ENCODE measurements around the gene SLC47A1. TPM values are rescaled to one million over a fixed set of nuclear protein-coding genes. Genes with fewer than 3 reads are reported as not detected.
"Not testable (repeated sequence)": the region's sequence is repeated elsewhere in the genome, so short reads cannot be mapped to it uniquely, and the experiment has no call there.

SLC47A1 gene
- total and polyA plus RNA-seq, 2 donors: 0.53 to 1.6 TPM

DNA sequence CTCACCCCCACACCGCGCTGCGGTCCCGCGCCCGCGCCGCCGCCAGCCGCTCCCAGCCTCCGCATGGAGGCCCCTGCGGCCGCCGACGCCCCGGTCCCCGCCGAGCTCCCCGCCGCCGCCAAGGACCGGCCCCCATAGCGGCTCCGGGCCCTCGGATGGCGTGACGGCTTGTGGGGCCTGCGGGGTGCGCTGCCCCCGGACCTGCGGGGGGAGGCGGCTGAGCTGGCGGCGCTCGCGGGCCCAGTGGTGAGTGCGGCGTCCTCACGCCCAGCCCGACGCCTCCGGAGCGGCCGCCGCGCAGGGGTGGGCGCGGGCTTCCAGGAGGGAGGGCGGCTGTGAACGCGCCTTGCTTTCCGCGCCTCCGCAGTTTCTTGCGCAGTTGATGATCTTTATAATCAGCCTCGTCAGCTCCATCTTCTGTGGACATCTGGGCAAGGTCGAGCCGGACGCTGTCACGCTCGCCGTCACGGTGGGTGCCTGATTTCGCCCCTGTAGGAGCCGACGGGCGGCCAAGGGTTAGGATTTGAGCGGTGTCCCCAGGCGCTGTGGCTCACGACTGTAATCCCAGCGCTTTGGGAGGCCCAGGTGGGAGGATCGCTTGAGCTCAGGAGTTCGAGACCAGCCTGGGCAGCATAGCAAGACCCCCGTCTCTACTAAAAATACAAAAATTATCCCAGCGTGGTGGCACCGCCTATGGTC, 46.4 kb downstream of the SLC47A1 start:
- Histone ChIP-seq H3K27ac (ENCODE audit: low read depth) (peak overlapping the region; percentile 43), H3K36me3 (ENCODE audit: insufficient read depth) (no peaks in the 10 kb centered on the region), H3K4me1 (ENCODE audit: insufficient read depth) (peaks cover 2% of the 10 kb centered on the region), H3K4me3 (ENCODE audit: low read depth, low read length) (peak overlapping the region; percentile 53)
- WGBS: 8% methylated on average over 76 of the region's 76 CpGs
- no peak for DNase-seq (ENCODE audit: extremely low spot score)

DNA sequence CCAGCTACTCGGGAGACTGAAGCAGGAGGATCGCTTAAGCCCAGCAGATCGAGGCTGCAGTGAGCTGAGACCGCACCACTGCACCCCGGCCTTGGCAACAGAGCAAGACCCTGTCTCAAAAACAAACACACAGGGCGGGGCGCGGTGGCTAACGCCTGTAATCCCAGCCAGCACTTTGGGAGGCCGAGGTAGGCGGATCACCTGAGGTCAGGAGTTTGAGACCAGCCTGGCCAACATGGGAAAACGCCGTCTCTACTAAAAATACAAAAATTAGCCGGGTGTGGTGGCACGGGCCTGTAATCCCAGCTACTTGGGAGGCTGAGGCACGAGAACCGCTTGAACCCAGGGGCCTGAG, 46.9 kb downstream of the SLC47A1 start:
- H3K27ac ChIP-seq (ENCODE audit: low read depth); H3K4me3 ChIP-seq (ENCODE audit: low read depth, low read length): not testable (repeated sequence)

GRCh38 chr17:19582152-19582551, 48.5 kb downstream of the SLC47A1 start:
- 97% methylated on average over 13 of the region's 13 CpGs for WGBS
- DNase-seq (ENCODE audit: extremely low spot score); H3K27ac ChIP-seq (ENCODE audit: low read depth); H3K4me3 ChIP-seq (ENCODE audit: low read depth, low read length); H3K4me1 ChIP-seq (ENCODE audit: insufficient read depth); H3K36me3 ChIP-seq (ENCODE audit: insufficient read depth): not testable (repeated sequence)

More for the DNA sequence above, 46.9 kb downstream of the SLC47A1 start:
- WGBS: 95% methylated on average over 17 of the region's 17 CpGs
- not testable (repeated sequence) for H3K4me1 ChIP-seq (ENCODE audit: insufficient read depth); DNase-seq (ENCODE audit: extremely low spot score); H3K36me3 ChIP-seq (ENCODE audit: insufficient read depth)

DNA sequence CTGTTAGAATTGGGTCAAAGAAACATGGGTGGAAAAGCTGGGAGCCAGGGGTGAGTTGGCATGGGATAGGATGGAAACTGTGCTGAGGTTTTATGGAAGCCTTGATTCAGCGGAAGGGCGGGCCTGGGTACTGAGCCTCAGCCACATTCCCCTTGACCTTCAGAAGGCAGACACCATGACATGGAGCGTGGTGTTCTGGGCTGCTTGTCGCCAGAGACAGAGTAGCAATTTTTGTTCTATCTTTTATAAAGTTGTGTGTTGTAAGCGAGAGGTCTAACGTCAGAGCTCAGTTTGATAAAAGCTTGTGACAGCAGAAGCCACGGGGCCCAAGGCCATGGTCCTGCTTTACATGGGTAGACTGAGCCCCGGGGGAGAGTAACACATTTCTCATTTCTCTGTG, 50.2 kb downstream of the SLC47A1 start:
- Histone ChIP-seq H3K4me3 (ENCODE audit: low read depth, low read length) (no peak overlapping the region), H3K27ac (ENCODE audit: low read depth) (no peak overlapping the region), H3K4me1 (ENCODE audit: insufficient read depth) (peaks cover 2% of the 10 kb centered on the region), H3K36me3 (ENCODE audit: insufficient read depth) (no peaks in the 10 kb centered on the region)
- 91% methylated on average over 8 of the region's 8 CpGs for WGBS
- no peak for DNase-seq (ENCODE audit: extremely low spot score)

DNA sequence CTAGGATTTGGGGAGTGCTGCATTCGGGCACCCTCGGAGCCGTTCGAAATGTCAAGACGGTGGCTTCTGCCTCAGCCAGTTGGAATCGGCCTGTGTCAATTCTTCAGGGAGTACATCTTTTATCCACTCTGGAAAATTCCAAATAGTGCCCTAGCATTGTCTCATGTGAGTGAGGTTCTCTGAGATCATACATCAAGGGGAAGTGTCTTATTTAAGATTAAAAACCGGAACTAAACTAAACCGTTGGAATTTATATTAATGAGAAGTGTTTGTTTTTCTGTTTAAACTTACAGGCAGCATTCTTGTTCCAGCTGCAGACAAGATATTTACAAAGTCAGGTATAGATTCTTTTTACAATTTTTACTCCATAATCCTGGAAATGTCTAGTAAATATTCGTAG, 56.8 kb downstream of the SLC47A1 start:
- no peaks in the 10 kb centered on the region for H3K36me3 ChIP-seq (ENCODE audit: insufficient read depth)
- DNase-seq (ENCODE audit: extremely low spot score): no peak
- no peak overlapping the region for H3K27ac ChIP-seq (ENCODE audit: low read depth)
- no peaks in the 10 kb centered on the region for H3K4me1 ChIP-seq (ENCODE audit: insufficient read depth)
- no peak overlapping the region for H3K4me3 ChIP-seq (ENCODE audit: low read depth, low read length)
- WGBS: 78% methylated on average over 9 of the region's 9 CpGs

GRCh38 chr17:19590912-19591551, 57.4 kb downstream of the SLC47A1 start:
- Histone ChIP-seq H3K36me3 (ENCODE audit: insufficient read depth) (no peaks in the 10 kb centered on the region), H3K4me3 (ENCODE audit: low read depth, low read length) (no peak overlapping the region), H3K27ac (ENCODE audit: low read depth) (no peak overlapping the region), H3K4me1 (ENCODE audit: insufficient read depth) (no peaks in the 10 kb centered on the region)
- no peak for DNase-seq (ENCODE audit: extremely low spot score)
- whole genome bisulfite sequencing: 88% methylated on average over 8 of the region's 8 CpGs

- WGBS: 70% methylated on average over 4 of the region's 4 CpGs
- Histone ChIP-seq H3K4me1 (ENCODE audit: insufficient read depth) (no peaks in the 10 kb centered on the region), H3K27ac (ENCODE audit: low read depth) (no peak overlapping the region), H3K4me3 (ENCODE audit: low read depth, low read length) (no peak overlapping the region), H3K36me3 (ENCODE audit: insufficient read depth) (no peaks in the 10 kb centered on the region)
- no peak for DNase-seq (ENCODE audit: extremely low spot score)
Observed at GRCh38 chr17:19592316-19592715, 58.7 kb downstream of the SLC47A1 start.

GRCh38 chr17:19596869-19597268, 63.2 kb downstream of the SLC47A1 start:
- no peak overlapping the region for H3K4me3 ChIP-seq (ENCODE audit: low read depth, low read length)
- WGBS: 79% methylated on average over 5 of the region's 5 CpGs
- H3K36me3 ChIP-seq (ENCODE audit: insufficient read depth): peaks cover 1% of the 10 kb centered on the region
- H3K4me1 ChIP-seq (ENCODE audit: insufficient read depth): no peaks in the 10 kb centered on the region
- no peak for DNase-seq (ENCODE audit: extremely low spot score)
- H3K27ac ChIP-seq (ENCODE audit: low read depth): no peak overlapping the region

DNA sequence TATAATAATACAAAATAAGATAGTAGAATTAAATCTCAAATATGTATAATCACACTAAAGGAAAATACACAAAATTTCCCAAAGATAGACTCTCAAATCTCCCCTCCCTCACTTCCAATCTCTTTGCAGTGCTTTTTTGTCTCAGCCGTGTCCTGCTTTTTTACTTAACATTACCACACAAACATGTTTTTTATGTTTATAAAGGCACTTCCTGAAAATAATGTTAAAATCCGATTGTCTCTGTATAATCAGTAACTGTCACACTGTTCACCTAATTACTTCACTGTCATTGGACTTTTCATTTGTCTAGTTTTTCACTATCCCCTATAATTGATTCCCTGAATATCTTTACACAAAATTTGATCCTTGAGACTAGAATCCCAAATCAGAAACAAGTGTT, 76.7 kb downstream of the SLC47A1 start:
- DNase-seq (ENCODE audit: extremely low spot score): no peak
- 56% methylated on average over 2 of the region's 2 CpGs for WGBS
- no peaks in the 10 kb centered on the region for H3K36me3 ChIP-seq (ENCODE audit: insufficient read depth)

GRCh38 chr17:19610879-19611278, 77.2 kb downstream of the SLC47A1 start:
- Histone ChIP-seq H3K4me1 (ENCODE audit: insufficient read depth) (no peaks in the 10 kb centered on the region), H3K4me3 (ENCODE audit: low read depth, low read length) (no peak overlapping the region), H3K27ac (ENCODE audit: low read depth) (no peak overlapping the region), H3K36me3 (ENCODE audit: insufficient read depth) (no peaks in the 10 kb centered on the region)
- 87% methylated on average over 5 of the region's 5 CpGs for WGBS
- DNase-seq (ENCODE audit: extremely low spot score): no peak

More for the DNA sequence above, 76.7 kb downstream of the SLC47A1 start:
- Histone ChIP-seq H3K4me1 (ENCODE audit: insufficient read depth) (no peaks in the 10 kb centered on the region), H3K27ac (ENCODE audit: low read depth) (no peak overlapping the region), H3K4me3 (ENCODE audit: low read depth, low read length) (no peak overlapping the region)

DNA sequence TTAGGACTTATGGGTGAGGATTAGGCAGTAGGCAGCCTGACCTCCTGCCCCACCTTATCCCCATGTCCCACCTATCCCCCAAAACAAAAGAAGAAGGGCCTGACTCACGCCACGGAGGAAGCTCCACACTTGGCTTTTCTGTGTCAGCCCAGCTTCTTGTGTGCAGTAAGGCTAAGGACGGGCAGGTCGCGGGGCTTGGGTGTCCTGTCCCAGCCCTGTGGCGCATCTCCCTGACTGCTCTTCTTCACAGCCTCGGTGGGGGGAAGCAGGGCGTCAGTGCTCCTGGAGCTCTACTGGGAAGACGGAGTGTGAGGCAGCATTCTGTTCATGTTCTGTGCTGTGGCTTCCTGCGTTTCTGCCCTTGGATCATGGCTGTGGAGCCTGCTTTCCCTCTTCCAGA, 80.3 kb downstream of the SLC47A1 start:
- H3K4me1 ChIP-seq (ENCODE audit: insufficient read depth): no peaks in the 10 kb centered on the region
- WGBS: 83% methylated on average over 10 of the region's 10 CpGs
- no peak overlapping the region for H3K4me3 ChIP-seq (ENCODE audit: low read depth, low read length)
- no peaks in the 10 kb centered on the region for H3K36me3 ChIP-seq (ENCODE audit: insufficient read depth)
- DNase-seq (ENCODE audit: extremely low spot score): no peak
- H3K27ac ChIP-seq (ENCODE audit: low read depth): no peak overlapping the region

GRCh38 chr17:19614900-19615299, 81.2 kb downstream of the SLC47A1 start:
- Histone ChIP-seq H3K4me1 (ENCODE audit: insufficient read depth) (no peaks in the 10 kb centered on the region), H3K4me3 (ENCODE audit: low read depth, low read length) (no peak overlapping the region), H3K36me3 (ENCODE audit: insufficient read depth) (no peaks in the 10 kb centered on the region), H3K27ac (ENCODE audit: low read depth) (no peak overlapping the region)
- DNase-seq (ENCODE audit: extremely low spot score): no peak
- WGBS: 91% methylated on average over 4 of the region's 4 CpGs

- no peak for DNase-seq (ENCODE audit: extremely low spot score)
- no peaks in the 10 kb centered on the region for H3K36me3 ChIP-seq (ENCODE audit: insufficient read depth)
- H3K27ac ChIP-seq (ENCODE audit: low read depth): no peak overlapping the region
- H3K4me1 ChIP-seq (ENCODE audit: insufficient read depth): no peaks in the 10 kb centered on the region
- WGBS: 96% methylated on average over 3 of the region's 3 CpGs
- H3K4me3 ChIP-seq (ENCODE audit: low read depth, low read length): no peak overlapping the region
Observed at GRCh38 chr17:19618015-19618414, 84.4 kb downstream of the SLC47A1 start.

DNA sequence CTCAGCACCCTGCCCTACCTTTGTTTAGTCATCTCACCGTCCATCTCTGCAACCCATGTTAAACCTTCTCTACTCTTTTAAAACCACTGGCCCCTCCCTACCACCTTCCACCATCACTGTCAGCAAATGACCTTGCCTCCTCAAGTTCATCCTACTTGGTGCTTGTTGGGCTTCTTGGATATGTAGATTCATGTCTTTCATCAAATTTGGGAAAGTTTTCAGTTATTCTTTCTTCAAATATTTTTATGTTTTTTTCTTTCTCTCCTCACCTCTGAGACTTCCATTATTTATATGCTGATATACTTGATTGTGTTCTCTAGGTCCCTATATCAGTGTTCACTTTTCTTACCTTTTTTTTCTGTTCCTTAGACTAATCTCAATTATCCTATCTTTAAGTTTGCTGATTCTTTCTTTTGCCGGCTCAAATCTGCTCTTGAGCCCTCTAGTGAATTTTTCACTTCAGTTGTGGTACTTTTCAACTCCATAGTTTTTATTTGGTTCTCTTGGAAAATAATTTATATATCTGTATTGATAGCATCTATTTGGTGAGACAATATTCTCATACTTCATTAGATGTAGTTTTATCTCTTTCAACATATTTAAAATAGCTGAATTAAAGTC, 86.2 kb downstream of the SLC47A1 start:
- Histone ChIP-seq H3K4me1 (ENCODE audit: insufficient read depth) (no peaks in the 10 kb centered on the region), H3K36me3 (ENCODE audit: insufficient read depth) (no peaks in the 10 kb centered on the region), H3K27ac (ENCODE audit: low read depth) (no peak overlapping the region), H3K4me3 (ENCODE audit: low read depth, low read length) (no peak overlapping the region)
- DNase-seq (ENCODE audit: extremely low spot score): no peak
- WGBS: 49% methylated on average over 2 of the region's 2 CpGs
